ENCODE results near the gene CALML4. TPM values are rescaled to one million over a fixed set of nuclear protein-coding genes. Genes with fewer than 3 reads are reported as not detected.

Gene CALML4
- total RNA-seq, 5 donors from 2014 or later (not counting 1 experiment from before 2014, with no cell fraction given): 2.4 to 5.4 (median 3.3) TPM

GRCh38 chr15:68149059-68149458 is 56.1 kb downstream of the CALML4 start:
- ChIA-PET CTCF (no interaction called here), POLR2A (no interaction called here)
- Histone ChIP-seq H3K27me3 (replicated peaks in 1 of 2; ENCODE audit: control insufficient read depth in 2 of 2, extremely low read depth in 1 of 2, insufficient read depth in 2 of 2, low read length in 1 of 2) (no peaks in the 10 kb centered on the region), H3K27ac (ENCODE audit: low read length) (no peak overlapping the region), H3K9me3 (no peaks in the 10 kb centered on the region), H3K4me3 (ENCODE audit: control insufficient read depth in 1 of 2, extremely low read depth in 1 of 2, low read length in 1 of 2) (no peak overlapping the region), H3K36me3 (ENCODE audit: control insufficient read depth in 2 of 2, extremely low read depth in 1 of 2, insufficient read depth in 1 of 2, low read length in 1 of 2) (peaks cover 0 to 29% of the 10 kb centered on the region in 2 donors), H3K4me1 (ENCODE audit: control insufficient read depth in 1 of 2, extremely low read depth in 1 of 2, insufficient read depth in 2 of 2, low read length in 2 of 2) (no peaks in the 10 kb centered on the region)
- peak overlapping the region in 1 of 2 donors; percentile 18 for H3K27ac Mint-ChIP-seq
- no peaks in the 10 kb centered on the region for H3K9me3 Mint-ChIP-seq
- peaks cover 46% of the 10 kb centered on the region for H3K36me3 Mint-ChIP-seq
- WGBS (ENCODE audit: insufficient coverage): no CpG with 5 or more reads among the region's 1 CpG
- ATAC-seq (replicated peaks in 1 of 4): no peak
- no peak overlapping the region for H3K4me3 Mint-ChIP-seq
- no peak for DNase-seq
- peaks cover 20 to 24% (median 23%) of the 10 kb centered on the region in 3 donors for H3K4me1 Mint-ChIP-seq
- H3K27me3 Mint-ChIP-seq: no peaks in the 10 kb centered on the region

DNA sequence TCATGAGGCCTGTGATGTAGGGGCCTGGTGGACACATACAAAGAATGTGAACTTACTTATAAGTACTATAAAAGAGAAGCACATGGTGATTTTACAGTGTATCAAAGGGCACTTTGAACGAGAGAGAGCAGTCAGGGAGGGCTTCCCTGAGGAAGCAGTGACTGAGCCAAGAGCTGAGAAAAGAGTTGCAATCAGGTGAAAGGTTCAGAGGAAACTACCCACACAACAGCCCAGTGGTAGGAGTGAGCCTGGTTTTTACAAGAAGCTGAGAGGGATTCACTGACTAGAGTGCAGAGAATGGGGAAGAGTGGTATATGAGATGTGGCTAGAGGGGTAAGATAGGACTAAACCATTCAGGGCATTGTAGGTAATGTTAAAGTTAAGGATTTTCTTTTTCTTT is 57.1 kb downstream of the CALML4 start:
- ChIA-PET POLR2A (no interaction called here), CTCF (no interaction called here)
- Histone ChIP-seq H3K27ac (ENCODE audit: low read length) (no peak overlapping the region), H3K27me3 (replicated peaks in 1 of 2; ENCODE audit: control insufficient read depth in 2 of 2, extremely low read depth in 1 of 2, insufficient read depth in 2 of 2, low read length in 1 of 2) (no peaks in the 10 kb centered on the region), H3K9me3 (no peaks in the 10 kb centered on the region), H3K4me1 (ENCODE audit: control insufficient read depth in 1 of 2, extremely low read depth in 1 of 2, insufficient read depth in 2 of 2, low read length in 2 of 2) (no peaks in the 10 kb centered on the region), H3K4me3 (ENCODE audit: control insufficient read depth in 1 of 2, extremely low read depth in 1 of 2, low read length in 1 of 2) (no peak overlapping the region), H3K36me3 (ENCODE audit: control insufficient read depth in 2 of 2, extremely low read depth in 1 of 2, insufficient read depth in 1 of 2, low read length in 1 of 2) (peaks cover 0 to 26% of the 10 kb centered on the region in 2 donors)
- H3K9me3 Mint-ChIP-seq: no peaks in the 10 kb centered on the region
- peaks cover 25 to 35% (median 25%) of the 10 kb centered on the region in 3 donors for H3K4me1 Mint-ChIP-seq
- H3K36me3 Mint-ChIP-seq: peaks cover 40% of the 10 kb centered on the region
- no CpG with 5 or more reads among the region's 1 CpG for WGBS (ENCODE audit: insufficient coverage)
- ATAC-seq (replicated peaks in 1 of 4) (no peak), DNase-seq (no peak)
- peak overlapping the region; percentile 26 to 69 for H3K27ac Mint-ChIP-seq
- no peaks in the 10 kb centered on the region for H3K27me3 Mint-ChIP-seq
- no peak overlapping the region for H3K4me3 Mint-ChIP-seq

DNA sequence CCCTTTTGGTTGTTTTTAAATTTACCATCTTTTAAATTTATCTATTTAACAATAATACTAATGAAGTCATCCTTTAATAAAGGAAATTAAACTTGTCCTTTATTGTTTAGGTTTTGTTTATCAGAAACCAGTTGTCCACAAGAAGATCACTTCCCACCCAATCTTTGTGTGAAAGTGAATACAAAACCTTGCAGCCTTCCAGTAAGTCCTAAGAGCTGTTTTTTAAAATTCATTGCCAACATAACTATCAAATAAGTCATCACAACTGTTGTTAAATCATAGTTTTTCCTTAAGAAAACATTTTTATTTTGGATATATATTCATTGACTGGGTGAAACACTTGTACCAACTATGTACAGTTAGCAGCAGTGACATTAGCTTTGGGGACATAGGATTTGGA is 59.4 kb downstream of the CALML4 start:
- ATAC-seq (replicated peaks in 1 of 4) (no peak), DNase-seq (no peak)
- Histone ChIP-seq H3K36me3 (ENCODE audit: control insufficient read depth in 2 of 2, extremely low read depth in 1 of 2, insufficient read depth in 1 of 2, low read length in 1 of 2) (peaks cover 0 to 26% of the 10 kb centered on the region in 2 donors), H3K9me3 (no peaks in the 10 kb centered on the region), H3K4me1 (ENCODE audit: control insufficient read depth in 1 of 2, extremely low read depth in 1 of 2, insufficient read depth in 2 of 2, low read length in 2 of 2) (no peaks in the 10 kb centered on the region), H3K27ac (ENCODE audit: low read length) (no peak overlapping the region), H3K27me3 (replicated peaks in 1 of 2; ENCODE audit: control insufficient read depth in 2 of 2, extremely low read depth in 1 of 2, insufficient read depth in 2 of 2, low read length in 1 of 2) (no peaks in the 10 kb centered on the region), H3K4me3 (ENCODE audit: control insufficient read depth in 1 of 2, extremely low read depth in 1 of 2, low read length in 1 of 2) (no peak overlapping the region)
- H3K36me3 Mint-ChIP-seq: peaks cover 31% of the 10 kb centered on the region
- H3K4me3 Mint-ChIP-seq: no peak overlapping the region
- no peaks in the 10 kb centered on the region for H3K9me3 Mint-ChIP-seq
- H3K4me1 Mint-ChIP-seq: peaks cover 26 to 34% (median 27%) of the 10 kb centered on the region in 3 donors
- POLR2A ChIA-PET: no interaction called here
- CTCF ChIA-PET: no interaction called here
- no peaks in the 10 kb centered on the region for H3K27me3 Mint-ChIP-seq
- H3K27ac Mint-ChIP-seq: no peak overlapping the region

GRCh38 chr15:68143785-68144184 is 61.3 kb downstream of the CALML4 start:
- ATAC-seq (replicated peaks in 1 of 4) (no peak), DNase-seq (no peak)
- H3K9me3 ChIP-seq: no peaks in the 10 kb centered on the region
- no peaks in the 10 kb centered on the region for H3K27me3 ChIP-seq (replicated peaks in 1 of 2; ENCODE audit: control insufficient read depth in 2 of 2, extremely low read depth in 1 of 2, insufficient read depth in 2 of 2, low read length in 1 of 2)
- no peak overlapping the region for H3K27ac ChIP-seq (ENCODE audit: low read length)
- no peaks in the 10 kb centered on the region for H3K9me3 Mint-ChIP-seq
- H3K27me3 Mint-ChIP-seq: no peaks in the 10 kb centered on the region
- CTCF ChIA-PET: no interaction called here
- no CpG with 5 or more reads among the region's 1 CpG for WGBS (ENCODE audit: insufficient coverage)
- peaks cover 34% of the 10 kb centered on the region for H3K36me3 Mint-ChIP-seq
- H3K4me1 ChIP-seq (ENCODE audit: control insufficient read depth in 1 of 2, extremely low read depth in 1 of 2, insufficient read depth in 2 of 2, low read length in 2 of 2): no peaks in the 10 kb centered on the region
- H3K4me1 Mint-ChIP-seq: peaks cover 36 to 40% (median 38%) of the 10 kb centered on the region in 3 donors
- H3K36me3 ChIP-seq (ENCODE audit: control insufficient read depth in 2 of 2, extremely low read depth in 1 of 2, insufficient read depth in 1 of 2, low read length in 1 of 2): peaks cover 0 to 27% of the 10 kb centered on the region in 2 donors
- no peak overlapping the region for H3K4me3 ChIP-seq (ENCODE audit: control insufficient read depth in 1 of 2, extremely low read depth in 1 of 2, low read length in 1 of 2)
- no peak overlapping the region for H3K4me3 Mint-ChIP-seq
- H3K27ac Mint-ChIP-seq: no peak overlapping the region
- POLR2A ChIA-PET: no interaction called here

DNA sequence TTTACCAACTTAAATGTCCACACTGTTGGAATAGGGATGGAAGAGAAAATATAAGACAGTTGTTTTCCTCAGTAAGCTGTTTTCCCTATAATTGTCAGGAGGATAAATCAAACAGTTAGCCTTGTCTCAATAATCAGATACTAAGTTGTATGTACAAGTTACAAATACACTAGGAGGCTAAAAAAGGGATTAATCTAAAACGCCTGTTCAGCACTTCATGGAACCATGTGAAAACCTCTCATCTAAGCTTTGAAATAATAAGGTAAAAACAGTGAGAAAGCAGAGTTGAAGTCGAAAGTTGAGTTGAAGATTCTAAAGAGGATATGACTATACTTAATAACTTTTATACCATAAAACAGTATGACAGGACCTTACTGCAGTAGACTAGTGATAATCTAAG is 62.0 kb downstream of the CALML4 start:
- ATAC-seq (replicated peaks in 1 of 4): no peak
- Histone ChIP-seq H3K4me3 (ENCODE audit: control insufficient read depth in 1 of 2, extremely low read depth in 1 of 2, low read length in 1 of 2) (no peak overlapping the region), H3K36me3 (ENCODE audit: control insufficient read depth in 2 of 2, extremely low read depth in 1 of 2, insufficient read depth in 1 of 2, low read length in 1 of 2) (peaks cover 2 to 25% of the 10 kb centered on the region in 2 donors), H3K27ac (ENCODE audit: low read length) (no peak overlapping the region), H3K27me3 (replicated peaks in 1 of 2; ENCODE audit: control insufficient read depth in 2 of 2, extremely low read depth in 1 of 2, insufficient read depth in 2 of 2, low read length in 1 of 2) (no peaks in the 10 kb centered on the region), H3K9me3 (no peaks in the 10 kb centered on the region), H3K4me1 (ENCODE audit: control insufficient read depth in 1 of 2, extremely low read depth in 1 of 2, insufficient read depth in 2 of 2, low read length in 2 of 2) (no peaks in the 10 kb centered on the region)
- H3K36me3 Mint-ChIP-seq: peaks cover 34% of the 10 kb centered on the region
- H3K4me3 Mint-ChIP-seq: no peak overlapping the region
- peaks cover 36 to 42% (median 40%) of the 10 kb centered on the region in 3 donors for H3K4me1 Mint-ChIP-seq
- no CpG with 5 or more reads among the region's 2 CpGs for WGBS (ENCODE audit: insufficient coverage)
- no peaks in the 10 kb centered on the region for H3K27me3 Mint-ChIP-seq
- ChIA-PET POLR2A (no interaction called here), CTCF (interaction anchor here in 1 of 2 donors (0.6 kb wide), 1 partner anchor 154 kb away, joined by 3 read pairs; no protein-coding TSS in a partner anchor)
- no peak overlapping the region for H3K27ac Mint-ChIP-seq
- H3K9me3 Mint-ChIP-seq: no peaks in the 10 kb centered on the region
- no peak for DNase-seq

Other genes with a start within 250 kb of the CALML4 start
- gene PIAS1, start 151.0 kb downstream of the CALML4 start, total RNA-seq: 10 to 100 TPM; 63.7 to 96.5 (median 70.3) TPM
- gene CLN6, start 24.4 kb upstream of the CALML4 start, total RNA-seq: 10 to 100 TPM; 15.4 to 24.0 (median 17.9) TPM
- 10 to 100 TPM; 36.9 to 75.8 (median 55.3) TPM for gene FEM1B, start 72.4 kb upstream of the CALML4 start, total RNA-seq
- gene ITGA11, start 226.8 kb upstream of the CALML4 start, total RNA-seq: under 1 TPM in 3 of 5 donors, not detected in 2; 0.07 to 0.95 (median 0.18) TPM

Data from T-cell (primary cell).